Stimulated activated CD4-positive, alpha-beta T cell treated with anti-CD3 and anti-CD28 coated beads, Interleukin-1b, Interleukin-23, amount 100 ng/mL, for 48 hours (primary cell): ENCODE measurements around the gene ANO2.
"Not testable (repeated sequence)": the region's sequence is repeated elsewhere in the genome, so short reads cannot be mapped to it uniquely, and the experiment has no call there.

Experiments used
- DNase-seq: peaks from one replicate; pipeline ENCODE4 v3.0.0-alpha.2; 2020

ANO2 gene

DNA sequence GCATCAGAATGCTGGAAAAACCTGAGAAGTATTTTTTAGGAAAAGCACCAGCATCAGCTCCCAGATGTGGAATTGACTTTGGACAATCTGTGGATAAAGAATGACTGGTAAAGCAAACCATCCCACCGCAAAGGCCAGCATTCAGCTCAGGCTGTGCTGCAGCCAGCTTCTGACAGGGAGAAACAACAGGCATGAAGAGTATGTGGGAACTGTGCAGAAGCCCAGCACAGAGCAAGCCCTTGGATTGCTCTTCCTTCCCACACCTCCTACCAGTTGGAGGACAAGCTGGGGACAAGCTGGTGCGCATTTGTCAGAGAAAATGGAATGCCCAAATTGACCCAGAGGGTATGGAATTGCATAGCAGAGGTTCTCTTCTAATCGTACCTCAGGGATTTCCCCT is 228.1 kb downstream of the ANO2 start:
- no peak for DNase-seq

DNA sequence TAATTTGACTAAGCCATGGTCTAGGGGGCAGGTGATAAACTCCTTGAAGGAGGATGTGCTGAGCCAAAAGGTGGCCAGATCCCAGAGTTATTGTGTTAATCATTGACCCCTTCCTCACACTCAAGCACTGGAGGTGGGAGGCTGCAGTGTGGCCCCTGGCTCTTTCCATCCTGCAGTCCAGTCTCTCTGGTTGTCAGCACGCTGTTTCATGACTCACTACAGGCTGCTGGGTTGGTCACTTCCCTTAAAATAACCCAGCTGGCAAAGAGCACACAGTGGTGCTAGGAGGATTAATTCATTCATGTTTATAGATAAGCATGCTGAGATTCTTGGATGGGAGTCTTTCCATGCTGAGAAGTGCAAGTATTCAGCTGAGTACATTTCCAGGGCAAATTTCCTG is 228.9 kb downstream of the ANO2 start:
- no peak for DNase-seq

DNA sequence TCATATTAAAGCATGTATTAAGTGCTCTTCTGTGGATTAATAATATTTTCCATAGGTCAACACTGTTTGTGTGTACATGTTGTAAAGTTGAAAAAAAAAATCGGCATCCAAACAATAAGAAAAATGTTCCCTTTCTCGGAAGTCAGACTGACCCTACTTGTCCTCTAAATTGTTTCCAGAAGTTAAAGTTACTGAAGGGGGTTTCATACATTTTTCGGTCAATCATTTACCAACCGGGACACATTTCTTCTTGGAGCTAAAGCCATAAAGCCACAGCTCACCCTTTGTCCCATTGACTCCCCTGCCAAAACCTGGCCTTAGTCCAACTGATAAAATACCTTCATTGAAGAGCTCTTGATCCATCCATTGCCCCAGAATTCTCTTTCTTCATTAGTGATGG is 230.0 kb downstream of the ANO2 start:
- no peak for DNase-seq

DNA sequence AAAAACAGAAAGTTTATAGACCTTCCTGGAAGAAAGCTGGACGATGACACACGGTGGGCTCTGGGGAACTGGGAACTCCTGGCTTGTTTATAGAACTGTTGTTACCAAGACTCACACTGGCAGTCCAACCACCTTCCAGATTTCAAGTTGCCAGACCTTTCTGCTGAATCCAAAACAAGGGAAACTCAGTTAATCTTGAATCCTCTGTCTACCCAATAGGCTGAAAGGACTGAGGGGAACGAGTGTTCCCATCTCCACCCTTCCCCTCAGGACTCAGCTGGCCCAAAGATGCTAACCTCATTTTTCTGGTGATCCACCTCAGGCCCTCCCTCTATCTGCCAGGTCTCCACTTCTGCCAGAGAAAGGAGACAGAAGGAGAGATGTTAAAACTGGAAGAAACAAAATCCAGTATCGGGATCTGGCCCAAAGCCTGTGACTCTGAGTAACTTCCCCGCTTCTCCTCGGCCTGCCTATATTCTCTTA is 231.4 kb downstream of the ANO2 start:
- no peak for DNase-seq

DNA sequence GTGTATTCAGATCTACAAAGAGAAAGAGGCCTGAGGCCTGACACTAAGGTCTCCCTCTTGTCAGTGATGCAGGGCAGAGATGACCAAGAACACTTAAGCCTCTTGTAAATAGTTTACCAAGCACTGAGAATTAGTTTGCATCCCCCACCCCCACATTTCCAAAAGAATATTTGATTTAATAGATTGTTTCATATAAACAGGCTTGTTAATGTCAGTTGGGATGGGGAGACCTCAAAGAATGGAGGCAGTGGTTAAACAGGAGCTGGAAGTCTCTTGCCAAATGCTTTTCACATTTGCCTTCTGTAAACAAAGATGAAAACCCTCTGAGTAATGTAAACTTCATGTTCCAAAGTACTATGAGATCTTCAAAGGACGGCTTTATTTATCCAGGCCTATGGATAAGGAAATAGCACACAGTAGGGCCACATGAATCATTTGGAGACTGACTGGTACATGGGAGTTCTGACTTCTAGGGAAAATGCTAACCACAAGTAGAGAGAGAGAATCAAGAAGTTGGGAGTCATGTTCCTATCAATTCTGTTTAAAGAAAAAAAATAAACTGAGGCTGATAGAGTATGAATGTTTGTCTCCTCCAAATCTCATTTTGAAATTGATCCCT is 234.7 kb downstream of the ANO2 start:
- no peak for DNase-seq

DNA sequence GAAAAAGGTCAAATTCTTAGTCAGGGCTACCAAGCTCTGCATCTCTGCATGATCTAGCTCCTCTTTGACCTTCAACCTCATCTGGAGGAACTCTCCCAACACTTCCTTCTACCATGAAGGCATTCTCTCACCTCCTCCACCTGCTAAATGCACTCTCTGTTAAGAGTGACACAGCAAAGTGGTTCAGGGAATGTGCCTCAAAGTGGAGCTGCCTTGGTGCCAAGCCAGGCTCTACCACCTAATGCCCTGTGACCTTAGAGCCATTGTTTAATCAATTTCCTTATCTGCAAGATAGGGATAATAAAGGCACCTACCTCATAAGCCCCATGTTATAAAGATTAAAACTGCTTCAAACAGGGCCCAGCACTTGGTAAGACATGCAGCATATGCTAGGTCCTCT is 236.7 kb downstream of the ANO2 start:
- no peak for DNase-seq

DNA sequence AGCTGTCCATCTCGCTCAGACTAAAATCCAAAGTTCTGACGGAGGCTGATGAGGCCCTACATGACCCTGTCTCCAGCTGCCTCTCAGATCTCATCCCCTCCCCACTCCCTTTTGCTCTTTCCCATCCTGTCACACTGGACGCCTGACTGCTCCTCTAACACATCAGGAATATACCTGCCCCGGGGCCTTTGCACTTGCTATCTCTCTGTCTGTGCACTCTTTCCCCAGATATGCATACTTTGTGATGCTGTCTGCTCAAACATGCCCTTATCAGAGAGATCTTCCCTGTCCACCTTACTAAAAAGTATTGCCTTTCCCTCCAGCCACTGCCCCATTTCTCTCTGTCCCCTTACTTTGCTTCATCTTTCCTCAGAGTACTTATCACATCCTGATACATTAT is 238.8 kb downstream of the ANO2 start:
- no peak for DNase-seq

DNA sequence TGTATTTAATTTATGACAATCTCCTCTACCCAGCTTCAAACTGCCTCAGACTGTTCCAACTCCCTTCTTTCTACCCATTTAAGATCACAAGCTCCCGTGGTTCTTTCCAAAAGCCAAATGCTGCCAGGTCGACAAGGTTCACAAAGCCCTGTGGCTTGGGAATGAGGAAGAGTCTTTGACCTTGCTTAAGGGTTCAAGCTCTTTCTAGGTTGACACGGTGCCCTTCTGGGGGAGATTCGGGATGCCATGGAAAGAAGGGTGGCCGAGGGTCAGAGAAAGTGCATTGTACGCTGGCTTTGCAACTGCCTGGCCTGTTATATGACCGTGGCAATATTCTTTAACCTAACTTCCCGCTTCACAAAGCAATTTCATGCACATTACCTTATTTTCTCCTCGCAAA is 239.3 kb downstream of the ANO2 start:
- no peak for DNase-seq

DNA sequence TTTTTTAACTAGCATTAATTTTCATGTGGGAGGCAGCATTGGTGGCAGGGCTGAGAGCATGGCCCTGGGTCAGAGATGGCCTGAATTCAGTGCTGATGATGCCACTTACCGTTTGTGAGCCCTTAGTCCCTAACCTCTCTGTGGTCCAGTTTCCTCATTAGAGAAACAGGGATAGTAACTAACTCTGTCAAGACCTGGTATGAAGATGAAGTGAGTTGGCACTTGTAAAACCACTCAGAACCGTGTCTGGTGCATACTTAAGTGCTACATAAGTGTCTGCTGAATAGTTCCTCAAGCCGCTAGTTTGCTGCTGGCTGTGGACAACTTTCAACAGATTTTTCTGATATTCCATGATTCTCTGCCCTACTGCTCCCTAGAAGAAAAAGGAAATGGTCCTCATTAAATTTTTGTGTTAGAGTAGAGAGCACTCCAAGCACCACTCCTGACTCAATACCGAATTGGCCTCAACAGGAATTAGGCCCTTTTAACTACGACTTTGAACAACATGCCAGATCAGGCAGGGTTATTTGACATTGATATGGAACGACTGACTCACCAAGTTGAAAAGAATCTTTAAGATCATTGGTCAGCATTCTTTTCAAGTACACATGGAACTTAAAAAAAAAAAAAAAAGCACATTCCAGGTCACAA is 250.2 kb downstream of the ANO2 start:
- DNase-seq: no peak

DNA sequence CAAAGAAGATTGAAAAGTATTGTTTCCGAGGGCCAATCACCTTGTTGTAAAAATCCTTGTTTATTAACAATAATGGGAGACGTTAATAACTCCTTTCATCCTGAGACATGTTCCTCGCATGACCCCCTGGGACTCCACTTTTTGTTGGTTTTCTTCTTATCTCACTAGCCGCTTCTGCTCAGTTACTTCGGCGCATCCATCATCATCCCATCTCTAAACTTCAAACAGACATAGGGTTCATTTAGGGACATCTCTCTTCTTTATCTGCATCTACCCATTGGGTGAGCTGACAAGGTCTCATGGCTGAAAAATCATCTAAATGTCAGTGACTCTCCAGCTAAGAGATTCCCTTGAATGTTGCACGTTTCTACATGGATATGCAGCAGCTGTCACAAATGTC is 252.2 kb downstream of the ANO2 start:
- no peak for DNase-seq

DNA sequence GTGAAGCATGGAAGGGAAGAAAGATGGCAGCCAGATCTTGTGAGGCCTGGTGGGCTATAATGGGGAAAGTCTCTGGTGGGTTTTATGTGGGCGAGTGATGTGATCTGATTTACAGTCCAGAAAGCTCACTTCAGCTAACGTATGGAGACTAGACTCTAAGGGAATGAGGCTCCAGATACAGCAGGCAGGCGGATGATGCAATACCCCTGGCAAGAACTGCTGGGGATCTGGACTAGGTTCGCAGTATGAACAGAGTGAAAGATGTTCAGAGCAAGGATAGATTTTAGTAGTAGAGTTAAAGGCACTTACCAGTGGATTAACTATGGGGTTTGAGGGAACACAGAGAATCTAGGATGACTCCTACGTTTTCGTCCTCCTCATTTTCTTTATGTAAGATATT is 253.1 kb downstream of the ANO2 start:
- no peak for DNase-seq

DNA sequence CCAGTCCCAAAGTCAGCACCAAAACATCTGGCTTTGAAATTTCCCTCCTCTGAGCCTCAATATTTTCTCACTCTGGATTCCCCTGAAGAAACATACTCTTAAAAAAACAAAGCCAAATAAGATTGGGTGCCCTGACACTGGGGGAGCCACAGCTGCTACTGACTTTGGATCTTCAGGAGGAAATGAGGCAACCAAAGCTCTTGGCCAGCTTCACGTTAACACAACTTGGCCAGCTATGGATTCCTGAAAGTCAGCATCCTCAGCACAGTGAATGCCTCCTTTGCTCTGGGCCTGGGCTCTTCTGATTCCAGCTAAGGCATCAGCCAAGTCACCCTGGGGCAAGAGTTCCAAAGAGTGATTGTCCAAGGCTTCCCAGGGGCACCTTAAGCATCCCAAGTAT is 254.8 kb downstream of the ANO2 start:
- DNase-seq: no peak

DNA sequence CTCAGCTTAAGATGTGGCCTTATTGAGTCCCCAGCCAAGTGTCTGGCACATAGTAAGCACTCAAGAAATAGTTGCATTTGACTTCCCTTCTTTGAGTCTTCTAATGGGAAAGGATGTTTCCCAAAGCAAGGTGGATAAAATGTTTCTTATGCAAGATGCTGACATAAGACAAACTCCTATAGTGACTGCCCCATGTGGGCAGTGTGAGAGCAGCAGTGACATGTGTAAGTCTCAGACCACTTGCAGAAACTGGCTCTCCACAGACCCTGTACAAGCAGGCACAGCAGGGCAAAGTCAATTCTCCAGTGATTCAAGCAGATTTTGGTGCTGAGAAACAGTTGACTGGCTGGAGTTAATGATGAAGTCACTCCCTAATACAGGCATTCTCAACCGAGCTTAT is 255.3 kb downstream of the ANO2 start:
- no peak for DNase-seq

DNA sequence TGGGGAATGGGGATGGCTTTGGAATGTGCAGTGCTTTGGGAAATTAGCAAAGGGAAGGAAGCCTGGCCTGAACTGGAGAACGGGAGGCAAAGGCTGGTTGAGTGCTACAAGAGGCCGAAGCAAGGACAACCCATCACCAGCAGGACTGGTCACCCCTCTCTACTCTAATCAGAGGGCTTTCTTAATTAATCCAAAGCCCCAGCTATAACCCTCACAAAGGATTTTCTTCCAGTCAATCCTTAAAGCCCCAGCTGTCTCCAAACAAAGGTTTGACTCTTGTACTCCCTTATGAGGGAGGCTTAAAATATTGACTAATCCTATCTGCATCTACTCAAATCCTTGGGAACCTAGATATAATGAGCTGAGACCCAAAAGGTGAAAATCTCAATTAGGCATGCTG is 256.8 kb downstream of the ANO2 start:
- no peak for DNase-seq

DNA sequence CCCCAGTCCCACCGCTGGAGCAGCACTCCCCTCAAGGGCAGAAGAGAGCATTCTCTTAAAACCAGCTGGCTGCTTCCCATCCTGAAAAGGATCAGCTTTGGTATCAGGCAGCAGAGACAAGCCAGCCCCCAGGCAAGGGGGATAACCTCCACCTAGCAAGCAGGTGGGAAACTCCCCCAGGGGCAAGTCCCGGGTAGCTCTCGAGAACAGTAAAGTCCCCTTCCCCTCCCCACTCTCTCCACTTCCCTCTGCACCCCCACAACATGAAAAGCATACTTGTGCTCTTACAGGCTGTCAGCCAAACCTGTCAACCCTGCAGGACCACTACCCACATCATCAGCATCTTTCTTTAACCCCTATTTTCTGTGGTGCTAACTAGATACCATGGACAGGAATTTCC is 259.1 kb downstream of the ANO2 start:
- DNase-seq: no peak

DNA sequence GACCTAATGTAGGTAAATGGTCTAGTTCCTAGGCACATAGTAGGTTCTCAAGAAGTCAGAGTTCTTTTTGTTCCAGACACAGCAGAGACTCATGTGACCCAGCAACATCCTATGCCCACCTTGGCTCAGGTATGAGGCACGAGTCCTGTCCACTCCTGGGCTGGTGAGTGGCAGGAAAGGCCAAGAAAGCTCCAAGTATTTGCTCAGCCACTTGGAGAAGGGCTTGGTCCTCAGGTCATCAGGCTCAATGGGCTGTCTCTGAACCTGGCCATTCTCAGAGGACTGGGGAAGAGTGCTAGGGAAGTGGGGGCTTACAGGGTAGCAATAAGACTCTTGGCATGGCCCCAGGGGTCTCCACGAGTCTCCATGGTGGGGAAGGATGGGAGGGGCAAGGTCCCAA is 260.1 kb downstream of the ANO2 start:
- no peak for DNase-seq

DNA sequence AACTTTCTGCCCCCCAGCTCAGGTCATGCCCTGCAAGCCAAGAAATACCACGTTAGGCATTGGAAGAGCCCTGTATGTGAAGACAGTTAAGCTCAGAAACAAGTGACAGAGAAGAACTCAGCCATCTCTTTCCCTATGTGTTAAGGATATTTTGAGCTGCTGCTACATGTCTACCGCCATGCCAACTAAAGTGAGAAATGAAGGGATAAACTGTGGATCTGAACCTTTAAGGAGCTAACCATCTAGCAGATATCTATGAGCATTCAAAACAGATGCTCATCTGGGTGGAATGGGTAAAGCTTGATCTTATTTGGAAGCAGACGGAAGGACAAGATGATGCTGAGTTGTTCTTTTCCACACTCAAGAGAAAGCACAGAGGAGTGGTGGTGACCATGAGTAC is 262.5 kb downstream of the ANO2 start:
- no peak for DNase-seq

DNA sequence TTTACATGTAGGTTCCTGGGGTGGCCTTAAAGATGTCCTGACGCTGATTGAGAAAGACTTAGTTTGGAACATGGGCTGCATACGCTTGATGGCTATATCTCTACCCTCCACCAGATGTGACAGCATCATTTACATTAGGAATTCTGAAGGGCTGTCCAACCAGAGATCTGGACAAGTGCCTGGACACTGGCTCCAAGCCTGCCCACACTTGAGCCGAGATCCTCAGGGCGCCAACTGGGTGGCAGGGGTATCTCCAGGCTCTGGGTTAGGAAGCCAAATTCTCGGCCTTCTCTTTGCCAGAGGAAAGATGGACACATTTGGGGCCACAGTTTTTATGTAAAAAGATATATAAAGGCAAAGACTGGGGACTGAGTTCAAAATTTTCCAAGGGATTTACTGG is 266.9 kb downstream of the ANO2 start:
- no peak for DNase-seq

DNA sequence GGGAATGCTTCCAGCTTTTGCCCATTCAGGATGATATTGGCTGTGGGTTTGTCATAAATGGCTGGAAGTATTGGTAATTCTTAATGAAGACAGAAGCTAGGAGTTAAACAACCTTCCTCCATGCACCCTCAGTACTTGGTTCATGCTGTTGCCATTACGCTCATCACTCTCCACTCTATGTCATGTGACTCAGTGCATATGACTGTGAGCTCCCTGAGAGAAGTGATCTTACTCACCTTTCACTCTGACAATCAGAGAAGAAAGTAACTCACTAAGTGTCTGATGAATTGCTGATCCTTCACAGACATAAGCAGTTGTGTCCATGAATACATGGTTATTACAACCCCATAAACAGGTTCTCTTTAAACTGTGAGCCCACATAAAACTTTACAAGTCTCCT is 275.4 kb downstream of the ANO2 start:
- DNase-seq: not testable (repeated sequence)

DNA sequence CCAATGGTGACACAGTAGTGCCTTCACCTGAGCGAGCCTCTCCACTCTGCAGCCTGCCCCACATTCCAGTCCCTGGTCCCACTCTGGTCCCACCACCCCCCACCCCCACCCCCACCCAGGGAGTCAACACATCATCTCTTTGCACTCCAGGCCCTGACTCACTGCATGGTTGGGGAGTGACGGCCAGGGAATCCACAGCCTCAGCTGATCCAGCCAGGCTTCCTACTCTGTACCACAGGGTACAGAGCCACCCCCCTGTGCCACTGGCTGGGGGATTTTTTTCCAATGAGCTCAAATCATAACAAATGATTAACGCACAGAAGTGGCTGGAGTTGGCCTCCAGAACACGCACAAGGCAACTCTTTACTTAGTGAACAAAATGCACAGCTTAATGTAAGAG is 279.4 kb downstream of the ANO2 start:
- no peak for DNase-seq

DNA sequence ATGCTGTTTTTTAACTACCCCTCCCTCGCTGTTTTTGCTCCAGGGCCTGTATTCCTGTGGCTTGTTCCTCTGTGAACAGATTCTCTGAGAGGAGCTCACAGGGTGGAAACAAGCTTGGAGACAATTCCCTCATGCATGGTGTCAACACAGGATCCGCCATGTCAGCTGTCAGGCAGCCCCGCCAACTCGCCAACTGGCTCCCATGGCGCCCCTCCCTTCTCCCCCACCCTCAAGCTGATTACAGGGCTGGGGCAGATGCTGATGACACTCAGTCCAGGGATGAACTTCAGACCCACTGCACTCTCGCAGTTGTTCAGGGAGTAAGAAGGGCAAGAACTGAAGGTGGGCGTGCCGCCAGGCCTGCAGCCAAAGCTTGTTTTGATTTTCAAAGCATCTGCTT is 283.2 kb downstream of the ANO2 start:
- no peak for DNase-seq

DNA sequence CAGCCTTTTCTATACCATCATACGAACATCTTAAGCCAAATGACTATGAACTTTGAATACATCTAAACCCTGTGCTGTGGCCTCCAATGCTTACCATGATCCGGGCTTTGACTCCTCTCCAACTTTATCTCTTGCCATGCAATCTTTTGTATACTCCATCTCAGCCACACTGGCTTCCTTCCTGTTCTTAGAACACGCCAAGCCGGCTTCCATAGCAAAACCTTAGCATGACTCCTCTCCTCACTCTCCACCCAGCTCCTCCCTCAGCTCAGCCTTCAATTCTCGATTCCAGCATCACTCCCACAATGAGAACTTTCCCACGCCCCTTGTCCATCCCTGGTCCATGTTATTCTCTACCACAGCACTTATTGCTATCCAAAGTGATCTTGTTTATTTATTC is 284.8 kb downstream of the ANO2 start:
- no peak for DNase-seq

DNA sequence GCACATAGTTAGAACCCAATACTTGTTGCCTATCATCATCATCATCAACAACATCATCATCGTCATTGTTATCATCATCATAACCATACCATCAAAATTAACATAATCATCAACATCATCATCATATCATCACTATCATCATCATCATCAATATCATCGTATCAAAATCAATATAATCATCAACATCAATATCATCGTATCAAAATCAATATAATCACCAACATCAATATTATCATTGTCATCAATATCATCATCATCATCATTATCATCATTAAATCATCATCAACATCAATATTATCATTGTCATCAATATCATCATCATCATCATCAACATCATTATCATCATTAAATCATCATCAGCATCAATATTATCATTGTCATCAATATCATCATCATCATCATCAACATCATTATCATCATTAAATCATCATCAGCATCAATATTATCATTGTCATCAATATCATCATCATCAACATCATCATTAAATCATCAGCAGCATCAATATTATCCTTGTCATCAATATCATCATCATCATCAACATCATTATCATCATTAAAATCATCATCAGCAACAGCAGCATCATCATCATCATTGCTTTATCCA is 286.6 kb downstream of the ANO2 start:
- DNase-seq: not testable (repeated sequence)

DNA sequence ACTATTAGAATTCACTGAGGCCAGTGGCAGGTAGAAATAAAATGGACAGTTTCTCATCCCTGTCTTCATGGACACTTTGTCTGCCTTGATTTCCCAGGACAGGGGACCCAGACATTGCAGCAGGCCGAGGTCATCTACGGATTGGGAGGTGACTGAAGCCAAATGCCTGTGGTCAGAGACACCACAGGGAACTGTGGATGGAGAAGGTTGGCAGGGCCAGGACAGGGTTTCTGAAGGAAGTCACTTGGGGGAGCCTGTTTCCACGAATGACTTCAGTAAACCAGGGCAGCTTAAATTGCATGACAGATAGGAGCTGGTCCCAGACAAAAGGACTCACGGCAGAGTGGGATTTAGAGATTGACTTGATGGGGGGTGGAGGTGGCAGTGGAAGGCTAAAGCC is 288.2 kb downstream of the ANO2 start:
- no peak for DNase-seq

DNA sequence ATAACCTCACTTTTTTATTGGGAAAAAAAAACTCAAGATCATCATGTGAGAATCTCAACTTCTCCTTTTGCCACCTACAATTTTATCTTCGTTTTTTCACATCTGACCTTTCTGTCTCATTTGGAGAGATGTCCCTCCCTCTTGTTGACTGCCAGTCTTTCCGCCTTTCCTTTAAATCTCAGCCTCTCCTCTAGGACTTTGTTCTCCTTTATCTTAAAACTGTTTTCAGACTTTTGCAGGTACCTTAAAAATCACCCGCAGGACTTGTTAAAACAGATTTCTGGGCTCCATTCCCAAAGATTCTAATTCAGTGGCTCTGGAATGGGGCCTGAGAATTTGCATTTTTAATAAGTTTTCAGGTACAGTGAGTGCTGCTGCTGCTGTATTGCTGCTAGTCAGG is 289.9 kb downstream of the ANO2 start:
- DNase-seq: no peak
